Naive B cell (primary cell): ENCODE results near the gene LHFPL2. TPM values are rescaled to one million over a fixed set of nuclear protein-coding genes. Genes with fewer than 3 reads are reported as not detected.
"Not testable (repeated sequence)": the region's sequence is repeated elsewhere in the genome, so short reads cannot be mapped to it uniquely, and the experiment has no call there.

ENCODE experiments used
- ATAC-seq, 2 donors: fragments of 150-1000 bp; cut with Tn5 transposase; 2 replicates each; pipeline ENCODE4 v1.10.0; 2021; ENCODE audit warnings: low read depth in 2 of 2, mild to moderate bottlenecking in 2 of 2, moderate library complexity in 2 of 2
- DNase-seq: peaks from one replicate; pipeline ENCODE4 v3.0.0; 2022
- H3K27ac Mint-ChIP-seq, 6 donors: one replicate each; pipeline ENCODE4 v1.8.0; 2020 to 2022; ENCODE audit warnings: mild to moderate bottlenecking in 6 of 6, mixed read lengths in 6 of 6, moderate library complexity in 5 of 6, inconsistent platforms in 2 of 6
- H3K27me3 Mint-ChIP-seq, 3 donors: one replicate each; pipeline ENCODE4 v1.8.0; 2021 to 2022; ENCODE audit warnings: mixed read lengths in 3 of 3, mild to moderate bottlenecking in 1 of 3
- H3K36me3 Mint-ChIP-seq, 2 donors: one replicate each; pipeline ENCODE4 v1.8.0; 2020 to 2022; ENCODE audit warnings: mixed read lengths in 2 of 2, inconsistent platforms in 1 of 2, mild to moderate bottlenecking in 1 of 2
- H3K4me1 Mint-ChIP-seq, 3 donors: one replicate each; pipeline ENCODE4 v1.8.0; 2020 to 2022; ENCODE audit warnings: mixed read lengths in 3 of 3, inconsistent platforms in 1 of 3, mild to moderate bottlenecking in 1 of 3, moderate library complexity in 1 of 3
- H3K4me3 Mint-ChIP-seq, 8 donors: one replicate each; pipeline ENCODE4 v1.8.0; 2020 to 2022; ENCODE audit warnings: mild to moderate bottlenecking in 8 of 8, mixed read lengths in 8 of 8, moderate library complexity in 8 of 8, inconsistent platforms in 2 of 8
- H3K9me3 Mint-ChIP-seq, 7 donors: one replicate each; pipeline ENCODE4 v1.8.0; 2020 to 2022; ENCODE audit warnings: mixed read lengths in 7 of 7, mild to moderate bottlenecking in 5 of 7, inconsistent platforms in 2 of 7, moderate library complexity in 1 of 7
- polyA plus RNA-seq, 6 donors: library from polyadenylated mRNA; unstranded; fragments of 300-500 nt; fragmentation: Illumina TruSeq; gene quantifications; one replicate each; pipeline ENCODE4 v1.2.3, GENCODE V29; 2021; ENCODE audit warnings: low read depth in 6 of 6

LHFPL2 gene
- polyA plus RNA-seq, 6 donors from 2014 or later, result 8.1 to 15.0 (median 12.3) TPM

- not testable (repeated sequence) for H3K27me3 Mint-ChIP-seq, H3K27ac Mint-ChIP-seq, ATAC-seq, H3K4me3 Mint-ChIP-seq, DNase-seq, H3K9me3 Mint-ChIP-seq
- peaks cover 11 to 20% (median 18%) of the 10 kb centered on the region in 3 donors for H3K4me1 Mint-ChIP-seq
- H3K36me3 Mint-ChIP-seq, result peaks cover 23 to 28% of the 10 kb centered on the region in 2 donors
Observed at GRCh38 chr5:78457507-78457906, 191.1 kb downstream of the LHFPL2 start.

GRCh38 chr5:78449103-78449502, 199.5 kb downstream of the LHFPL2 start:
- H3K4me1 Mint-ChIP-seq, result peaks cover 0 to 3% (median 0%) of the 10 kb centered on the region in 3 donors
- H3K9me3 Mint-ChIP-seq, result peaks cover 0 to 8% (median 5%) of the 10 kb centered on the region in 7 donors
- no peak for DNase-seq
- no peak for ATAC-seq
- no peak overlapping the region for H3K4me3 Mint-ChIP-seq
- no peak overlapping the region for H3K27ac Mint-ChIP-seq
- no peaks in the 10 kb centered on the region for H3K27me3 Mint-ChIP-seq
- peaks cover 12 to 19% of the 10 kb centered on the region in 2 donors for H3K36me3 Mint-ChIP-seq

- peak overlapping the region in 2 of 6 donors; percentile 49 to 64 for H3K27ac Mint-ChIP-seq
- DNase-seq (no peak), ATAC-seq (no peak)
- no peaks in the 10 kb centered on the region for H3K27me3 Mint-ChIP-seq
- H3K9me3 Mint-ChIP-seq, result peaks cover 0 to 9% (median 5%) of the 10 kb centered on the region in 7 donors
- peaks cover 16 to 20% of the 10 kb centered on the region in 2 donors for H3K36me3 Mint-ChIP-seq
- no peak overlapping the region for H3K4me3 Mint-ChIP-seq
- peaks cover 0 to 3% (median 0%) of the 10 kb centered on the region in 3 donors for H3K4me1 Mint-ChIP-seq
Observed at GRCh38 chr5:78447775-78448424, 200.7 kb downstream of the LHFPL2 start.
